RWPE2 (cell line): Measurements from ENCODE around the gene ADIRF.

Source experiments
- ATAC-seq: fragments of 200-7000 bp; cut with Tn5 transposase; 3 replicates; pipeline ENCODE4 v1.9.1; 2021; ENCODE audit warnings: low read depth
- DNase-seq: peaks from one replicate; pipeline ENCODE4 v3.0.0-alpha.2; 2020; ENCODE audit warnings: low spot score
- H3K27ac ChIP-seq: fragments of 450-650 bp; 2 replicates; pipeline ENCODE4 v1.5.1; 2017; ENCODE audit warnings: mild to moderate bottlenecking; ENCODE audit not compliant: poor library complexity, severe bottlenecking
- H3K27me3 ChIP-seq: fragments of 250-450 bp; sonication (Bioruptor Pico); 2 replicates; pipeline ENCODE4 v1.5.1; 2021; ENCODE audit warnings: mild to moderate bottlenecking, moderate library complexity; ENCODE audit not compliant: insufficient read depth, poor library complexity, severe bottlenecking
- H3K36me3 ChIP-seq: fragments of 250-450 bp; sonication (Bioruptor Pico); 2 replicates; pipeline ENCODE4 v1.5.1; 2020; ENCODE audit warnings: low read depth, mild to moderate bottlenecking, moderate library complexity
- H3K4me1 ChIP-seq: fragments of 250-450 bp; sonication (Bioruptor Pico); 2 replicates; pipeline ENCODE4 v1.5.1; 2021; ENCODE audit warnings: mild to moderate bottlenecking, moderate library complexity; ENCODE audit not compliant: insufficient read depth, poor library complexity, severe bottlenecking
- H3K4me3 ChIP-seq: fragments of 250-450 bp; sonication (Bioruptor Pico); 2 replicates; pipeline ENCODE4 v1.5.1; 2021; ENCODE audit warnings: mild to moderate bottlenecking, moderate library complexity; ENCODE audit not compliant: severe bottlenecking
- H3K9me3 ChIP-seq: fragments of 250-450 bp; sonication (Bioruptor Pico); 2 replicates; pipeline ENCODE4 v1.5.1; 2021; ENCODE audit warnings: mild to moderate bottlenecking, moderate library complexity; ENCODE audit not compliant: severe bottlenecking
- TF ChIP-seq, protein P1 (sequence below): fragments of 450-650 bp; IDR thresholded peaks from one replicate; pipeline ENCODE4 v1.5.1; 2017; ENCODE audit warnings: mild to moderate bottlenecking, moderate library complexity; ENCODE audit not compliant: poor library complexity, severe bottlenecking

The ADIRF gene

DNA sequence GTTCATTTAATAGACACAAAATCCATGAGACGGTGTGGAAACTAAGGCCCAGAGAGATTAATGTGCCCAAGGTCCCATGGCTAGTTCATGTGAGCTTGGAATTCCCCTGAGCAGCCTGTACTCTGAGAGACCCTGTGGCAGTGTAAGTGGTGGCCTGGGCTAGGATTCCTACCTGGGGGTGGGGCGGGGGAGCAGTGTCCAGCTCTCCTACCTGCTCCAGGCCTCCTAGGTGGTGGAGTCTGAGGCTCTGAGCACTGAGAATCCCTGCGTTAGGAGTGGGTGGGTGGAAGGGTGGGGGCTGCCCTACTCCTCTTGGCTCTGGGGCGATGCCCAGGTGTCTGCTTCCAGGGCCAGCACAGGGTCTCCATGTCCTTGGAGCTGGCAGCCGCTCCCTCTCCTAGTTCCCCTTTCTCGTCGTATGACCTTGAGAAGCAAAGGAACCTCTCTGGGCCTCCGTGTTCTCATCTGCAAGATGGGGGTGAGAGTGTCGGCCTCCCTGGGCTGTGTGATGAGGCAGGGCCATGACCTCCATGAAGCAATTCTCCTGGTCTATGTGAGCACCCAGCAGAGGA lies 7.3 kb upstream of the ADIRF start:
- Histone ChIP-seq H3K27me3 (no peaks in the 10 kb centered on the region), H3K4me1 (peaks cover 23% of the 10 kb centered on the region), H3K4me3 (no peak overlapping the region), H3K36me3 (no peaks in the 10 kb centered on the region; the same call in 1 of the 2 replicates), H3K9me3 (no peaks in the 10 kb centered on the region), H3K27ac (no peak overlapping the region)
- TF ChIP-seq, protein P1, sequence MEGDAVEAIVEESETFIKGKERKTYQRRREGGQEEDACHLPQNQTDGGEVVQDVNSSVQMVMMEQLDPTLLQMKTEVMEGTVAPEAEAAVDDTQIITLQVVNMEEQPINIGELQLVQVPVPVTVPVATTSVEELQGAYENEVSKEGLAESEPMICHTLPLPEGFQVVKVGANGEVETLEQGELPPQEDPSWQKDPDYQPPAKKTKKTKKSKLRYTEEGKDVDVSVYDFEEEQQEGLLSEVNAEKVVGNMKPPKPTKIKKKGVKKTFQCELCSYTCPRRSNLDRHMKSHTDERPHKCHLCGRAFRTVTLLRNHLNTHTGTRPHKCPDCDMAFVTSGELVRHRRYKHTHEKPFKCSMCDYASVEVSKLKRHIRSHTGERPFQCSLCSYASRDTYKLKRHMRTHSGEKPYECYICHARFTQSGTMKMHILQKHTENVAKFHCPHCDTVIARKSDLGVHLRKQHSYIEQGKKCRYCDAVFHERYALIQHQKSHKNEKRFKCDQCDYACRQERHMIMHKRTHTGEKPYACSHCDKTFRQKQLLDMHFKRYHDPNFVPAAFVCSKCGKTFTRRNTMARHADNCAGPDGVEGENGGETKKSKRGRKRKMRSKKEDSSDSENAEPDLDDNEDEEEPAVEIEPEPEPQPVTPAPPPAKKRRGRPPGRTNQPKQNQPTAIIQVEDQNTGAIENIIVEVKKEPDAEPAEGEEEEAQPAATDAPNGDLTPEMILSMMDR, result no peak
- DNase-seq (no peak), ATAC-seq (no peak)

DNA sequence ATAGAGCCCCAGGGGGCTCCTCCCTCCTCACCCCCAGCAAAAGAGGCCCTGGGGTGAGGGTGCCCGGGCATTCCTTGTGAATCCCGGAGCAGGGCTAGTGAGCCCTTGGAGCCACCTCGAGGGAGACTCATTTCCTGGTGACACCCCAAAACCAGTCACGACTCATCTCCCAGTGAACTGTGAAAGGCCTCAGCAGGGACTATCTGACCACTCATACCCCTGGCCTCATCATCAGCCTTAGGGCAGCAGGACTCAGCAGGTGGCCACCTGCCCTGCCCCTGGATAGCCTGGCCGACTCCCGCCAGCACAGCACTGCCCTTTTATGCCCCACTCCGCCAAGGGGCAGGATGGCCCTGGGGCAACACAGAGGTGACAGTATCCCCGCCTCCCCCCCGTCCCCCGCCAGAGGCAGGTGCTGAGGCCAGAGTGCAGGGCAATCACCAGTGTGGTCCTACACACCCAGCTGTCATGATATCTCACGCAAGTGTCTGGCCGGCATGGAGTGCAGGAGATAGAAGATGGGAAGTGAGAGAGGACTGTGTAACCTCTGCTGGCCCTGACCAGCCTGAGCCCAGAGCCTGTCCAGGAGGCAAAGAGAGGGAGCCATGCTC lies 6.7 kb upstream of the ADIRF start:
- ATAC-seq (no peak), DNase-seq (no peak)
- H3K4me1 ChIP-seq, result peaks cover 26% of the 10 kb centered on the region

DNA sequence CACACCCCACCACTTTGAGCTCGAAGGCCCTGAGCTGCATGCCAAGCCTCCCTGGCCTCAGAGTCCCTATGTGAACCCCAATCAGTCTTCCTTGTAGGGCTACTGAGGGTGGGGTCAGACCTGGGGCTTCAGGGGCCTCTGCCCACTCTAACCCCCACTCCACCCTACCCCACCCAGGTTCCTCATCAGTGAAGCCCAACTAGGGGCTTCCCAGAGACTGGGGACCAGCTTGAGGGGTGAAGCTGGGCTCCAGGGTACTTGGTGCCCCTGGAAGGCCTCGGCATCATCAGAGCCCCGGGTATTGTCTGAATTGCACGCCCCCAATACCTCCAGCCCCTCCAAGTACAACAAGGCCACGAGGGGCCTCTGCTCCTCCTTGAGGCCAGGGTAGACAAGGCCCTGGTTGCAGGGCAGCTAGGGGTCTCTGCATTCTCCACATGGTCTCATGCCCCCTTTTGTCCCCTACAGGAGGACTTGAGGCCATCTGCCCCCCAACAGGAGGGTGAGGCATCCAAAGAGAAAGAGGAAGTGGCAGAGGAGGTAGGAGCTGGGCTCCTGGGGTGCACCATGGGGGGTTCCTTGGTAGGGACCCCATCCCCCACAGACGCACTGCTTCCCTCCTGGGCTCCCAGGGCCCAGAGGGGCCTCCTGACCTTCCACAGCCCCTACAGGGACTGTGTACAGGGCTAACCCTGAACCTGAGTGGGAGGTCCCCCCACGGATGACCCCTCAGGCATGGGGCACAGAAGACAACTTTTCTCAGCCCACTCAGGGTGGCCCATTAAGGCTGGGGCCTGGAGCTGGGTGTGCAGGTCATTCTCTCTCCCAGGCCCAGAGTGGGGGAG lies 5.9 kb upstream of the ADIRF start:
- Histone ChIP-seq H3K4me1 (peaks cover 30% of the 10 kb centered on the region), H3K27me3 (no peaks in the 10 kb centered on the region), H3K27ac (no peak overlapping the region), H3K9me3 (no peaks in the 10 kb centered on the region), H3K4me3 (no peak overlapping the region), H3K36me3 (no peaks in the 10 kb centered on the region; the same call in 1 of the 2 replicates)
- ATAC-seq, result no peak
- DNase-seq, result no peak
- TF ChIP-seq, protein P1, result no peak

More for the DNA sequence above, 6.7 kb upstream of the ADIRF start:
- Histone ChIP-seq H3K4me3 (no peak overlapping the region), H3K36me3 (no peaks in the 10 kb centered on the region; the same call in 1 of the 2 replicates), H3K27ac (no peak overlapping the region), H3K27me3 (no peaks in the 10 kb centered on the region), H3K9me3 (no peaks in the 10 kb centered on the region)
- TF ChIP-seq, protein P1, result no peak

DNA sequence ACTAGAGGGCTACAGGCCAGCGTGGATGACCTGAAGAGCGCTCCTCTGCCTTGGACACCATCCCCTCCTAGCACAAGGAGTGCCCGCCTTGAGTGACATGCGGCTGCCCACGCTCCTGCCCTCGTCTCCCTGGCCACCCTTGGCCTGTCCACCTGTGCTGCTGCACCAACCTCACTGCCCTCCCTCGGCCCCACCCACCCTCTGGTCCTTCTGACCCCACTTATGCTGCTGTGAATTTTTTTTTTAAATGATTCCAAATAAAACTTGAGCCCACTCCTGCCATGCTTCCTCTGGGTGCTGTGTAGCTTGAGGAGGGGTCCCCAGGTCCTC lies 5.3 kb upstream of the ADIRF start:
- DNase-seq (no peak), ATAC-seq (no peak)
- no peaks in the 10 kb centered on the region for H3K9me3 ChIP-seq
- no peak overlapping the region for H3K4me3 ChIP-seq
- no peaks in the 10 kb centered on the region; the same call in 1 of the 2 replicates for H3K36me3 ChIP-seq
- no peaks in the 10 kb centered on the region for H3K27me3 ChIP-seq
- no peak overlapping the region for H3K27ac ChIP-seq
- TF ChIP-seq, protein P1, result no peak
- H3K4me1 ChIP-seq, result peaks cover 35% of the 10 kb centered on the region
